Neutrophil (primary cell): Measurements from ENCODE around the gene KCNH8.

ENCODE experiments used
- H3K27ac ChIP-seq: fragments of 200-600 bp; sonication (generic); 2 replicates; pipeline ENCODE4 v1.5.1; 2016; ENCODE audit warnings: mild to moderate bottlenecking, moderate library complexity
- H3K27me3 ChIP-seq: fragments of 200-600 bp; sonication (generic); 2 replicates; pipeline ENCODE4 v1.6.0; 2016; ENCODE audit warnings: mild to moderate bottlenecking
- H3K36me3 ChIP-seq: fragments of 200-600 bp; sonication (generic); 2 replicates; pipeline ENCODE4 v1.5.1; 2017
- H3K4me1 ChIP-seq, 2 experiments: fragments of 200-600 bp in 1 of 2; sonication (generic) in 1 of 2; 1 replicate in 1 of 2; 2 replicates in 1 of 2; pipeline versions ENCODE4 v1.5.1 to v1.6.1; 2013 to 2016; ENCODE audit warnings: low read depth in 1 of 2, low read length in 1 of 2, mild to moderate bottlenecking in 1 of 2, moderate library complexity in 1 of 2; ENCODE audit not compliant: control insufficient read depth in 1 of 2, insufficient read depth in 1 of 2
- H3K4me3 ChIP-seq, 2 experiments: fragments of 200-600 bp in 1 of 2; sonication (generic) in 1 of 2; 1 replicate in 1 of 2; 2 replicates in 1 of 2; pipeline ENCODE4 v1.5.1; 2013 to 2016; ENCODE audit warnings: low read depth in 1 of 2, low read length in 1 of 2, mild to moderate bottlenecking in 1 of 2, moderate library complexity in 1 of 2
- H3K9me3 ChIP-seq: fragments of 200-600 bp; sonication (generic); 2 replicates; pipeline ENCODE4 v1.5.1; 2016
- CTCF ChIP-seq: fragments of 200-600 bp; sonication (generic); IDR thresholded peaks from 2 replicates; pipeline ENCODE4 v1.5.1; 2016; ENCODE audit warnings: antibody characterized with exemption

Gene KCNH8

GRCh38 chr3:19331931-19332330, 183.6 kb downstream of the KCNH8 start:
- Histone ChIP-seq H3K4me3 (no peak overlapping the region), H3K27ac (no peak overlapping the region), H3K36me3 (no peaks in the 10 kb centered on the region), H3K4me1 (no peaks in the 10 kb centered on the region), H3K27me3 (no peaks in the 10 kb centered on the region), H3K9me3 (no peaks in the 10 kb centered on the region)
- no peak for TF ChIP-seq CTCF

- no peak for TF ChIP-seq CTCF
- no peak overlapping the region for H3K4me3 ChIP-seq
These were observed 185.8 kb downstream of the KCNH8 start for GRCh38 chr3:19334120-19334519.

GRCh38 chr3:19338769-19339168, 190.5 kb downstream of the KCNH8 start:
- Histone ChIP-seq H3K36me3 (no peaks in the 10 kb centered on the region), H3K27ac (no peak overlapping the region), H3K9me3 (no peaks in the 10 kb centered on the region), H3K27me3 (no peaks in the 10 kb centered on the region), H3K4me3 (no peak overlapping the region), H3K4me1 (no peaks in the 10 kb centered on the region)
- TF ChIP-seq CTCF, result no peak

More at GRCh38 chr3:19334120-19334519, 185.8 kb downstream of the KCNH8 start:
- Histone ChIP-seq H3K36me3 (no peaks in the 10 kb centered on the region), H3K27ac (no peak overlapping the region), H3K9me3 (no peaks in the 10 kb centered on the region), H3K27me3 (no peaks in the 10 kb centered on the region), H3K4me1 (no peaks in the 10 kb centered on the region)

GRCh38 chr3:19342389-19342788, 194.1 kb downstream of the KCNH8 start:
- no peaks in the 10 kb centered on the region for H3K36me3 ChIP-seq
- H3K4me1 ChIP-seq, result no peaks in the 10 kb centered on the region
- H3K4me3 ChIP-seq, result no peak overlapping the region
- no peaks in the 10 kb centered on the region for H3K27me3 ChIP-seq
- H3K27ac ChIP-seq, result no peak overlapping the region
- TF ChIP-seq CTCF, result no peak
- H3K9me3 ChIP-seq, result no peaks in the 10 kb centered on the region

GRCh38 chr3:19346759-19347158, 198.4 kb downstream of the KCNH8 start:
- H3K4me1 ChIP-seq, result no peaks in the 10 kb centered on the region
- no peak overlapping the region for H3K27ac ChIP-seq
- H3K36me3 ChIP-seq, result no peaks in the 10 kb centered on the region
- no peak overlapping the region for H3K4me3 ChIP-seq
- no peaks in the 10 kb centered on the region for H3K27me3 ChIP-seq
- no peak for TF ChIP-seq CTCF
- H3K9me3 ChIP-seq, result no peaks in the 10 kb centered on the region

GRCh38 chr3:19347671-19348070, 199.4 kb downstream of the KCNH8 start:
- no peaks in the 10 kb centered on the region for H3K27me3 ChIP-seq
- no peak overlapping the region for H3K4me3 ChIP-seq
- H3K9me3 ChIP-seq, result no peaks in the 10 kb centered on the region
- no peaks in the 10 kb centered on the region for H3K4me1 ChIP-seq
- H3K36me3 ChIP-seq, result no peaks in the 10 kb centered on the region
- no peak overlapping the region for H3K27ac ChIP-seq
- no peak for TF ChIP-seq CTCF
